H1 (cell line): ENCODE results near the gene ACTR6.

Experiments
- CTCF ChIP-seq, 3 experiments: IDR thresholded peaks; 1 replicate in 2 of 3; 2 replicates in 1 of 3; pipeline versions ENCODE4 v1.5.1 to v1.6.1; 2011; ENCODE audit warnings: low read length in 3 of 3, mild to moderate bottlenecking in 3 of 3, inconsistent platforms in 2 of 3, low read depth in 1 of 3, moderate library complexity in 1 of 3; ENCODE audit not compliant: insufficient read depth in 1 of 3; ENCODE audit errors: control extremely low read depth in 1 of 3
- JUND ChIP-seq: IDR thresholded peaks from 2 replicates; pipeline ENCODE4 v1.6.1; 2011; ENCODE audit warnings: mild to moderate bottlenecking, improper control_type of control experiment, low read length
- POLR2A ChIP-seq, 2 experiments: IDR thresholded peaks; 1 replicate in 1 of 2; 2 replicates in 1 of 2; pipeline ENCODE4 v1.6.1; 2011; ENCODE audit warnings: low read depth in 2 of 2, low read length in 2 of 2, mild to moderate bottlenecking in 2 of 2; ENCODE audit errors: control extremely low read depth in 1 of 2
- SIN3A ChIP-seq, 2 experiments: IDR thresholded peaks in 1 of 2; conservative IDR thresholded peaks in 1 of 2; 2 replicates each; pipeline ENCODE4 v1.6.1; 2011 to 2012; ENCODE audit warnings: low read length in 2 of 2, improper control_type of control experiment in 1 of 2, low read depth in 1 of 2, mild to moderate bottlenecking in 1 of 2
- TBP ChIP-seq: IDR thresholded peaks from 2 replicates; pipeline ENCODE4 v1.6.1; 2011; ENCODE audit warnings: low read depth, low read length, improper control_type of control experiment
- TCF12 ChIP-seq: IDR thresholded peaks from 2 replicates; pipeline ENCODE4 v1.6.1; 2011; ENCODE audit warnings: low read depth, mild to moderate bottlenecking, low read length
- USF2 ChIP-seq: IDR thresholded peaks from 2 replicates; pipeline ENCODE4 v1.6.1; 2011; ENCODE audit warnings: low read length, improper control_type of control experiment

DNA sequence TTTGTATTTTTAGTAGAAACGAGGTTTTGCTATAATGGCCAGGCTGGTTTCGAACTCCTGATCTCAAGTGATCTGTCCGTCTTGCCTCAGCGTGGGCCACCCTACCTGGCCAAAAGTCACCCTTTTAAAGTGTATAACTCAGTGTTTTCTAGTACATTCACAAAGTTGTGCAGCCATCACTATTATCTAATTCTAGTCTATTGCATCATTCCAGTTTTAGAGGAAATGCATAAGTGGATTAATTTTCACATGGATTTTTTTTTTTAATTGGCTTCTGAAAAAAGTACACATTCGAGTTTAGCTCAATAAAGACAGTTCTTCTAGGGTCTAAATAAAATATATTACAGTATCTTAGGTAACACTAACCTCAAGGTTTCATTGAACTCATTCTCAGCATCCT, 62.5 kb downstream of the ACTR6 start:
- TF ChIP-seq TBP: no peak
- no peak for TF ChIP-seq CTCF (IDR thresholded peaks at IDR 0.05; ENCODE audit: control extremely low read depth in 1 of 3, insufficient read depth in 1 of 3, low read depth in 1 of 3, low read length in 3 of 3)
- TF ChIP-seq POLR2A (IDR thresholded peaks at IDR 0.05; ENCODE audit: control extremely low read depth in 1 of 2, low read depth in 2 of 2, low read length in 2 of 2): no peak
- no peak for TF ChIP-seq JUND
- no peak for TF ChIP-seq SIN3A (conservative IDR thresholded peaks at IDR 0.05 in 1 of 2, IDR thresholded peaks at IDR 0.05 in 1 of 2; ENCODE audit: low read depth in 1 of 2, low read length in 2 of 2)
- TF ChIP-seq USF2: no peak
- TF ChIP-seq TCF12: no peak
